NCI-H524 treated with DMSO at 0.1 percent for 48 hours (cell line): ENCODE data around the gene TSPAN18.

ENCODE experiments used
- DNase-seq: peaks from one replicate; lab custom pipeline; 2025; lab: John Stamatoyannopoulos, UW

Gene TSPAN18

GRCh38 chr11:44916331-44916730 lies 189.6 kb downstream of the TSPAN18 start:
- no peak for DNase-seq

GRCh38 chr11:44916801-44917385 lies 190.1 kb downstream of the TSPAN18 start:
- DNase-seq, result no peak

GRCh38 chr11:44917741-44918140 lies 191.0 kb downstream of the TSPAN18 start:
- no peak for DNase-seq

- DNase-seq, result no peak
Observed at GRCh38 chr11:44920451-44920850, 193.7 kb downstream of the TSPAN18 start.

- DNase-seq, result no peak
Observed at GRCh38 chr11:44923115-44923514, 196.4 kb downstream of the TSPAN18 start.

GRCh38 chr11:44923806-44924205 lies 197.0 kb downstream of the TSPAN18 start:
- no peak for DNase-seq

- no peak for DNase-seq
Observed at GRCh38 chr11:44926036-44926435, 199.3 kb downstream of the TSPAN18 start.

- DNase-seq, result no peak
Observed at GRCh38 chr11:44927174-44927661, 200.5 kb downstream of the TSPAN18 start.

- DNase-seq, result no peak
Observed at GRCh38 chr11:44928144-44928543, 201.4 kb downstream of the TSPAN18 start.

- DNase-seq, result no peak
Observed at GRCh38 chr11:44928816-44929215, 202.1 kb downstream of the TSPAN18 start.

GRCh38 chr11:44930588-44931302 lies 204.0 kb downstream of the TSPAN18 start:
- DNase-seq, result no peak

GRCh38 chr11:44931466-44931865 lies 204.7 kb downstream of the TSPAN18 start:
- no peak for DNase-seq

GRCh38 chr11:44934110-44934509 lies 207.3 kb downstream of the TSPAN18 start:
- DNase-seq, result no peak

- no peak for DNase-seq
Observed at GRCh38 chr11:44934735-44935250, 208.0 kb downstream of the TSPAN18 start.

GRCh38 chr11:44936525-44936924 lies 209.8 kb downstream of the TSPAN18 start:
- DNase-seq, result no peak

GRCh38 chr11:44936951-44937543 lies 210.3 kb downstream of the TSPAN18 start:
- peak; percentile 59 for DNase-seq

- no peak for DNase-seq
Observed at GRCh38 chr11:44938066-44938691, 211.4 kb downstream of the TSPAN18 start.

GRCh38 chr11:44939673-44940395 lies 213.1 kb downstream of the TSPAN18 start:
- no peak for DNase-seq

GRCh38 chr11:44940404-44940803 lies 213.6 kb downstream of the TSPAN18 start:
- no peak for DNase-seq

GRCh38 chr11:44940835-44941234 lies 214.1 kb downstream of the TSPAN18 start:
- no peak for DNase-seq

- DNase-seq, result no peak
Observed at GRCh38 chr11:44941259-44942021, 214.7 kb downstream of the TSPAN18 start.
